HG03571 (cell line): Measurements from ENCODE around the gene EHD4.

ENCODE experiments used
- ATAC-seq: cut with Tn5 transposase; IDR thresholded peaks from one replicate; pipeline ENCODE4 v1.9.1; 2021; ENCODE audit not compliant: unreplicated experiment

The EHD4 gene

DNA sequence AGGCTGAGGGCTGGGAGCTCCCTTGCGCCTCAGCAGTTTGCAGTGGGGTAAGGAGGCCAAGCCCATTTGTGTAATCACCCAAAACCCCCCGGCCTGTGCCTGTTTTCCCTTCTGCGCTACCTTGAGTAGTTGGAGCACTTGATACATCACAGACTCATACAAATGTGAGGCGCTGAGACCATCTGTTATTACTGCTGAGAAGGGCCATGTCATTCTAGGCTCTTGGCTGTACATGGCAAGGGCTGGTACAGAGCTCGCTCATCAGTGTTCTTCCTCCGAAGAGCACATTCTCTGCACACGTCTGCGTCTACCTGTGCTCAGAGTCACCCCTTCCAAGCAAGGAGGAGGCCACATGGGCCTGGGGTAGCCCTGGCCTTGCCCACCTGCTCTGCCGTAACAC, 124.4 kb downstream of the EHD4 start:
- no peak for ATAC-seq

DNA sequence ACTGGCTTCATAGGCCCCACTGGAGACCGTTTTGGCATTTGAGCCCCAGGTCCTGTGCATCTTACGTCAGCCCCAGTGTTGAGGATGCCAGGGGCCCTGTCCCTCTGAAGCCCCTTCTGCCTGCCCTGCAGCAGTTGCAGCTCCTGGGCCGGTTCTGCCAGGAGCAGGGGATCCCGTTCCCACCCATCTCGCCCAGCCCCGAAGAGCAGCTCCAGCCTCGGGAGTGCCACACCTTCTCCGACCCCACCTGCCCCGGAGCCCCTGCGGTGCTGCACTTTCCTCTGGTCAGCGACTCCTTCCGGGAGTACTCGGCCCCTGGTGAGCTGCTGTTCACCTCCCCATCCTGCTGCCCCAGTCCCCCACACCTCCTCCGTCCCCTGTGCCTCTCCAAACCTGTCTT, 125.2 kb downstream of the EHD4 start:
- ATAC-seq, result no peak
